GM18907 (cell line): ENCODE data around the gene GPR139.

Experiments
- ATAC-seq: cut with Tn5 transposase; IDR thresholded peaks from one replicate; pipeline ENCODE4 v1.9.1; 2021; ENCODE audit warnings: mild to moderate bottlenecking, moderate library complexity; ENCODE audit not compliant: unreplicated experiment

GPR139 gene

DNA sequence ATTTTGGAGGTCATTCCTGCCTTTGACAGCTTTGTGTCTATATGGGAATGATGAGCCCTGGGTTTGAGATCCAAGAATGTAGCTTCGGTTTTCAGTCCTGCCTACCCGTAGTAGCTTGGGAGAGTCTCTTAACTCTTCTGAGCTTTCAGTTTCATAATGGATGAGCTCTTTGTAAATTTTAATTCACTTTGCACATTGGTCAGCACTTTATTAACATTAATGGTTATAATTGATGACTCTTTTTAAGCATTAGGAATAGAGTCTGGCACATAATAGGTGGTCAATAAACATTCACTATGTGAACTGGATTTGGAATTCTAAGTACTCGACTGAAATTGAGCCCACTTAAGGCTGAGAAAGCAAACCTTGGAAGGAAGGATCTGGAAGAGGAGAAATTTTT, 17.3 kb downstream of the GPR139 start:
- ATAC-seq = no peak

DNA sequence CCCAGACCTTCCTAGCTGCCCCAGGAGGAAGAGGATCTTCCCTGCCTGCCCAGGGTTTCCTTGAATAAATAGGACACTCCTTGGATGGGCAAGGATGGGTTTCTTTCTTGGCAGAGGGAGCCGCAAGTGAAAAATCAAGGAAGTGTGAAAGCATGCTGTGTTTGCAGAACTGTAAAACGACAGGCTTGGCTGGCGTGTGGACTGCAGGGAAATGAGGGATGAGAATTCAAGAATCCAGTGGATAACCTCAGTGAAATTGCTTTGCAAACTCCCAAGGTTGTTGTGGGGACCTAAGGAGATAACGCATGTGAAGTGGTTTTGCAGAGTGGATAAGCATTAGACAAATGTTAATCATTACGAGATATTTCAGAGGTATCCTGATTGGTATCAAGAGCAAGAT, 20.4 kb downstream of the GPR139 start:
- ATAC-seq = no peak

DNA sequence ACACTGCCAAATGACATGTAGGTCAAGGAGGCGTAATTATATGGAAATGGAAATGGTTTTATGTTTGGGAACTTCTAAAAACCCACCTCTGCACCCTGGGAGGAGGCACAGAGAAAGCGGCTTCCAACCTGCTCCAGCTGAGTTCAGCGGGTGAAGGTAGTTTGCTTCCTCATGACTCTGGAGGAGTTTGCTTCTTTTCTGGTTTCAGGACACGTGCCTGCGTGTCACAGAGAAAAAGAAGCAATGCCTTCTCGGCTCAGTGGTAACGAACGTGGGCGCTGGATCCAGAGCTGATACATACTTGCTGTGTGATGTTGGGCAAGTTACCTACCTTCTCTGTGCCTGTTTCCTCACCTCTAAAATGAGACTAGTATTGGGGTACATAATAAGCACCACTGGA, 22.1 kb downstream of the GPR139 start:
- ATAC-seq = no peak

DNA sequence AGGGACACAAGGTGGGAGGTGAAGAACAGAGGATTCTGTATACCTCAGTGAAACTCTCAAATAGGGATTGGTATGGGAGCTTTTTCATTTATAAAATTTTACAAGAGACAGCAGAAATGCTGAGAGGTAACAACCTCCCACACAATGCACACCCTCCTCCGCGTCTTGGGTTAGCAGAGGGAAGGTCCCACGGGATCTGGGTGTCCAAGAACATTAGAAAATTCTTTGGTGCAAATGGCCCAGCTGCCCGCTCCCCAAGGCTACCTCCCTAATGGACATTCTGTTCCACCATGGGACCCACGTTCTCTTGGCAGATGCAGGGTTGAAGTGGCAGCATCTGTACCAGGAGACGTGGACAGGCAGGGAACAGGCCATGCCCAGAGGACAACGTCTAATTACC, 22.5 kb downstream of the GPR139 start:
- ATAC-seq = no peak

DNA sequence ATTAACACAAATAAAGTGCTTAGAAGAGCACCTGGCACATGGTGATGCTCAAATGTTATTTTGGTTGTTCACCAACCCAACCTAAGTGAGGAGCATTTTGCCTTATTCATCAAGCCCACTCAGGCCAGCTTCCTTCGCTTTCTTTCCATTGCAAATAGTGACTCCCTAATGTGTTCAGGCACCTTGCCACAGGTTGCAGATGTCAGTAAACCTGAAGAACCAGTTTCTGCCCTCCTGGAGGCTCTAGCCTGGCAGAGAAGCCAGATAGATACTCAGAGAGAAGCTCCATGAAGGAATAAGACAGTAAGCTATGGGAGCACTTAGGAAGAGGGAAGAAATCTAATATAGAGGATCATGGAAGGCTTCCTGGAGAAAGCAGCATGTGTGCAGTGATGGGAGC, 23.9 kb downstream of the GPR139 start:
- ATAC-seq = no peak

DNA sequence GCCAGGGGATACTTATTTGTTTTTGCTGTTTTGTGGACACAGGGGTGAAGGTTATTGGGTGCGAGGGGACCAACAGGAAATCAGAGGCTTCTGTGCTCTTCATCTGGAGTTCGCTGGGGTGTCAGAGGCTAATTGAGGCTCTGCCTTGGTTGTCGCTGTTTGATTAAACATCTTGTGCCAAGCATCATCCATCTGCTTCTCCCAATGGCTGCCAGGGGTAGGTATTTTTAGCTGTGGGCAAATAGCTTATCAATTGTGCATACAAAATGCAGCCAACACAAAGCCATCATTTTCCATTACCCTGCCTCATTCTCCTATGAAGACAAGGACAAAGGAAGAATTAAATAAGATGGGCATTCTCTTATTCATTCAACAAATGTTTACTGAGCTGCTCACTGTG, 27.8 kb downstream of the GPR139 start:
- no peak for ATAC-seq

DNA sequence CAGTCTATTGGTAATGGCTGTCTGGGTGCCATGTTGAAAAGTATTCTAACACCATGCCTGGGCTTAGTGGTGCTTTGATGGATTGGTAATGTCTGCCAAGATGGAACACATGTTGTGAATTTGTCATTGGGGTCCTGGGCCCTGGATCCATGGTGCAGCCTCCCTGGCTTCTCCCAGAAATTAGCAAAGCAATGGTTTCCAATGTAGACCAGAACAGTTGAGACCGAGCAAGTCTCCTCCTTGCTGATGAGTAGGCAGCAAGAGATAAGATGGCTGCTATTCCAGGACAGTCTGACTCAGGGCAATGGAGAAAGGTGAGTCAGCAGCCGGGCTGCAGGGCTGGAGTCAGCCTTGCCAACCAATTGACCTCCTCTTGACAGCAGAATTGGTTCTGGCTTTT, 30.8 kb downstream of the GPR139 start:
- ATAC-seq = no peak

DNA sequence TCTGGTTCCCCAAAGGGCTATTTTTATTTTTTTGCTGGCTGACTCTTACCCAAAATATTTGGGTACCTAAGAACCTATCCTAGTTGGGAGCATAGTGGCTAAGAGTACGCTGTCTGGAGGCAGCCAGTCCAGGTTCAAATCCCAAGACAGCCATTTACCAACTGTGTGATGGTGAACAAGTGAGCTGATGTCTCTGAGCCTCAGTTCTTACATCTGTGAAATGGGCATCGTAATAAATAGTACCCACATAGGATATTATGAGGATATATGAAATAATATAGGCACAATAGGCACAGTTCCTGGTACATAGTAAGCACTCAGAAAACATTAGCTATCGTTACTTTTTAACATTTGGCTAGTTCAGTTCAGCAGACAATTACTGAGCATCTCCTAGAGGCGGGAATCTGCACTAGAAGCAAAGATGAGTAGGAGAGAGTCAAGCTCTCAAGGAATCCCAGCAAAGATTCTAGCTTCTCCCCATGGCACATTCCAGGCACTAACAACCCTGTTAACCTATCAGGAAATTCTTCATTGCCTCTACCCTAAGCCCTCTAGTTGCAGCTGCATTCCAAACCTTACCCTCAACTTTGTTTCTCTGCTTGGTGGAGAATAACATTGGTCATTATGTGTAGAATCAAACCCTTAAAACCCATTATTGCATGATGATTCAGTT, 31.6 kb downstream of the GPR139 start:
- ATAC-seq = no peak

DNA sequence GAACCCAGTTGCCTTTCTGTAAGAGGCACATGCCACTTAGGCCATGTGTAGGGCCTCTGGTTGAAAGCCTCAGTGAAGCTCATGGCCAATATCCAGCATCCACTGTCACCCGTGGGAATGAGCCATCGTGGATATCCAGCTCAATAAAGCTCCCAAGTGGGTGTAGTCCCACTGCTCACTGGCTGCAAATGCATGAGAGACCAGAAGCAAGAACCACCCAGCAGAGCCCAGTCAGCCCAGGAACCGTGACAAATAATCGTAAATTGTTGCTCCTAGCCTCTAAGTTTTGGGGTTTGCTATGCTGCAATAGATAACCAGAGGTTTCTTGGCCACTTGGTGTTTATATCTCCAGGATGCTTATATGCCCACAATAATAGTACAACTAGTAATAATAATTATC, 33.7 kb downstream of the GPR139 start:
- no peak for ATAC-seq

DNA sequence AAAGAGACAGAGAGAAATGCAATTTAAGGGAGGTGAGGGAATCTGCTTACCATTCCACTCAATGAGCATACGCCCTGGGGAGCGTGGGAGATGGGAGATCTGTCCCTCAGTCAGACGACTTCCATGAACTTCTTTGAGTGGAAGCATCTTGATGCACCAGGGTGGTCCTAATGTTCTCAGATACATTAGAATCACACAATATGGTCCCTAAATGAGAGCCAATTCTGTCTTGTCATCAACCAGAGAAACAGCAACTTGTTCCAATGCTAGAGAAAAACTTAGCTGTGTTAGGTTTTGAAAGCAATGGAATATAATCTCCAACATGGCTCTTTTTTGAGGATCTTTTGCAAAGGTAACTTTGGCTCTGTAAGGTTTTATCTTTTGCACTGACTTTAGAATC, 44.1 kb downstream of the GPR139 start:
- no peak for ATAC-seq

DNA sequence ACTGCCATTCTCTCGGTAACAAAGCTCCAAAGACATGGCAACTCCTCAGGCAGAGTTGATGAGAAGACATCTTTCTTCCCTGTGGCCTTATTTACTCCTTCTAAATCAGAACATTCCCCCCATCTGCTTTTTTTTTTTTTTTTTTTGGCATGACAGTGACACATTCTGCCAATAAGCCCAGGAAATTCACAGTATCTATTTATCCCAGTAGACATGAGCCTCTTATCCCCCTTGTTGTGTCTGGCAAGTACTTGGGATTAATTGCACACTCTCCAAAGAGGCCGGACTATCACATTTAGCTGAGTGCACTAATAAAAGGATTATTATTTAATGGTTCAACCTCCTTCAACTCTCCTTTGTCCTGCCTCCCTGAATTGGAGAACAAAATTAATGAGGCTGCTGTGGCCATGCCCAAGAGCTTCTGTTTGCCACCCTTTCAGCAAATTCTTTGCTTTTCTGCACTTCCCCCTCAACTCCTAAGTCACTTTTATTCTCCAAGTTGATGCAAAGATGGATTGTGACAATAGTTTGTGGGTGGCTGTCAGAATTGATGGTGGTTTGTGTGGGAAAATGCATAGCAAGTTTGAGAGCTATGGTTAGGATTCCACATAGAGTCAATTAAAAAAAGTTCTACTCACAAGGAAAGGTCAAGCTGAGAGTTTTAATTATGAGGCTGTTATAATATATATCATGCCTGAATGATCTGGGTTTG, 47.2 kb downstream of the GPR139 start:
- no peak for ATAC-seq

DNA sequence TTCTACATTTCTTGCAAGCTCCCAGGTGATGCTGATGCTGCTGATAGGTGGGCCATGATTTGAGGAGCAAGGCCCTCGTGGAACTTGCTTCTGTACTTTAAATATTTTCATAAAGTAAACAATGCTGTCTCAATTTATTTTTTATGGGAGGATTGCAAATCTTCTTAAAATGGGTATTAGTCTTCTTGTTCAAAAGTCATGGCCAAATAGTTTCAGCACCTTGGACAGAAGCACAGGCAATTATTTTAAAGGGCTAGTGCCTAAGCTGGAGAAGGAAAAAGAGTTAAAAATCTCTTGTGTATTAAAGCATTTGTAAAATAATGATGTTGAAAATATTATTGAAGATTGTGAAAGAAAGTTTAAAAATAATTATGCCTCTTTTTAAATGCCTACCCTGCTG, 50.5 kb downstream of the GPR139 start:
- ATAC-seq = no peak

DNA sequence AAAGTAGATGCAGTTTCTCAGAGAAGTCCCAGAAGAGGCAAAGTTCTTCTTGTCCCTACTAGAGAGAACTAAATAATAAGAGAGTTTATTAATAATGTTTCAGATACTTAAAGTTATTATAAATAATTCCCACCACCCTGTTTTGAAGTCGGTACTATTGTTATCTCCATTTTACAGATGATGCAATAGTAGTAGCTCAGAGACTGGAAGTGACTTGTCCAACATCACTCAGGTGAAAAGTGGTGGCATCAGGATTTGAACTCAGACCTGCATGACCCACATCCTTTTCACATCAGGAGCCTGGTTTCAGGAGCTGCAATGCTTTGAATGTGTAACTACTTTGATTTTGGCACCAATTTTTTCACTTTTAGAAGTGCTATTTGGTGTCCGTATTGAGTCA, 52.7 kb downstream of the GPR139 start:
- ATAC-seq = no peak

DNA sequence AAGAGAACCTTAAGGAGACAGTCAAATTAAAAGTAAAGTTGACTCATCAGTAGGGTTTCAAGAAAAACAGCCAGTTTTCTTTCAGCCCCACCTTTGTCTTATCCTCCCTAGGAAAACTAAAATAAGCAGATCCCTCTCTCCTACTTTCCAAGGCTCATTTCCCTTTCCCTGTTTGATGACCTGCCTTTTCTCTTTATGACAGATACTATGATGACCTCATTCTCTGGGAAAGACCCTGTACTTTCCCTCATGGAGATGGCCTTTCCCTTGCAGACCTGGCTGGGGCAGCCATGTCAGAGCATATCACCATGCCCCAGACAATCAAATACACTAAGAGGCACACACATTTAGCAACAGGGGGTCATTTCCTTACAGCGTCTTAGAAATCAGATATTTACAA, 53.6 kb downstream of the GPR139 start:
- ATAC-seq = no peak

DNA sequence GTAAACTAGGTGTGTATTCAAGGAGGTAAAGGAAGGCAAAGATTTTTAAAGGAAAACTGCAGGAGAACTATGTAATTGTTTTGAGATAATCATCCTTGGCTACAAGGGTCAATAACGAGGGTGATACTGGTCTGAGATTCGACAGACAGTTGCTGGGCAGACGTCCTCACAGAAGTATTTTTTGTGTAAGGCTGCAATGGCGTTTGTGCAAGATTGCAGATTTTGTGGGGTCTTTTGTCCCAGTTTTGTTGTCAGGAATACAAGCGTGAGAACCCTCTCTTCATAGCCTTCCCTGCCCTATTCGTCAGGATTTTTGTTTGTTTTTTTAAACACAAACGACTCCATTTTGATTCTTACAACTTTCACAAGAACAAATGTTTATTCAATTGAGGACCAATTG, 57.5 kb downstream of the GPR139 start:
- no peak for ATAC-seq

DNA sequence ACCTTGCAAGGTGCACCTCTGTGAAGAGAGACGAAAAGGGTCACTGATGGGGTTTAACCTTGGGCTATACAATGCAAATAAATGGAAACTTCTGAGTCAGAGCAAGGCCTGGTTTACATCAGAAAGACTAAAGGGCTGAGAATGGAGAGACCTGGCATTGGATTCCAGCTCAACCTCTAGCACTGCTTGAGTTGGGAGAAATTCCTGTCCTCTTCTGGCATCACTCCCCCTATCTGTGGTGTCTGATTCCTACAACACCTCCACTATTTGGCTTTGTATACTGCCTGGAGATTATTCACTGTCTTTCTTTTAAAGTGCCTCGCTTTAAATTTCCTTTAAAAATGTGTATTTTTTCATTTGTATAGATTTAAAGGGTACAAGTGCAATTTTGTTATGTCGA, 68.8 kb downstream of the GPR139 start:
- no peak for ATAC-seq

DNA sequence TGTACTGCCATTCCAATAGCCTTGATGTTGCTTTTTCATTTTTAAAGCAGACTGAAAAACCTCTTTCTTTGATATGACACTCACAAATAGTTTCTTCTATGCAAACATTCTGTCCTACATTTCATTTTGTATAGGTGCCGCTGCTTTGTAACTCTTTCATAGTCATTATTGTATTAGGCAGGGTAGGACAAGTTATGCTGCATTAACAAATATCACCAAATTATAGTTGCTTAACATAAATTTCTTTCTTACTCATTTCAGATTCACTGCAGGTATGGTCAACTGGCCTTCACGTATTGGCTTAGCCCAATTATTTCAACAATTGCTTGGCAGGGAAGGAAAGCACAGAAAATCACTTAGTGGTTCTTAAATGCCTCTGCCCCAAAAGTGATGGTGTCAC, 70.8 kb downstream of the GPR139 start:
- ATAC-seq = no peak

DNA sequence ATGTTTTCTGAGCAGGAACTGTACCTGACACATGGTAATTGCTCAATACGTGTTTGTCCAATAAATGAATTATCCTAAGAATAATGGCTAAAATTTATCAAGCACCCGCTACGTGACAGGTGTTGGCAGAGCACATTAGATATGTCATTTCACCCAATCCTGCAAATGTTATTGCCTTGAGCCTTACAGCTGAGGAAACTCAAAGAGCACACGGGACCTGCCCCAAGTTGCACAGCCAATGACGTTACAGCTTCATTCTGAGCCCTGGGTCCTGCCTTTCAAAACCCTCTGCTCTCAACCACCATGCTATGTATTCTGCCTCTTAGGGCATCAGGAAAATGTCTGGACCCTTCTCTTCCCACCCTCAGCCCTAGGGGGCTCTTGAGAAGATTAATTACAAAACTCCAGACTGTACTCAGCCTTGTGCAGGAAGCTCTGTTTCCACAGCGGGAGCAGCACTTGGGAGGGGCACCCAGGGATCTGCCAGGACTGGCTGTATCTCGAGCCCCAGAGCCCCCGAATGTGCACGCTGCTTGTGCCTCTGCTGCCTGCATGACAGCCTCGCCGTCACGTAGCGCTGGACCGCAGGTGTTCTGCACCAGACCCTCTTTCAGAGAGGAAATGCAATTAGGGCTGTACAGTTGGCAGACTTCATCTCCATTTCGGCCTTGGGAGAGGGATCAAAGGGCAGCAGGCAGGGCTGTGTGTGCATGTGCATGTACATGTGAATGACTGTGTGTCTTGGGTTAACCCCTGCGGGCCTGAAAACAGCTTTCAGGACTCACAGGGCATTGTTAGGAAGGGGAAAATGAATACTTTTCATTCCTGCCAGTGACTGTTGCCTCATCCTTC, 71.6 kb downstream of the GPR139 start:
- ATAC-seq = no peak

DNA sequence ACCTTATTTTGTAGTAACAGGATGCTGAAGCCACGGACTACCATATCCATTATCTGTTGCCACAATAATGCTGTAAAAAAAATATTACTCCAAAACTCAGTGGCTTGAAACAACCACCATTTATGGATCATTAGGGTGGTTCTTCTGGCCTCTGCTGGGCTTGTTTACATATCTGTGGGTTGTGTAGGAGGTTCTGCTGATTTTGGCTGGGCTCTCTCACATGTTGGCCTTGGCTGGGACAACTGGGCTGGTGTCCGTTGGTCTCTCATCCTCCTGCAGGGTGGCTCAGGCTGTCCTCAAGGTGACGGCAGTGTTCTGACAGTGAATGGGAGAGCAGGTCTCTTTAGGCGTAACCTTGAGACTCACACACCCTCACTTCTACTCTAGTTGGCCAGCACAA, 76.0 kb downstream of the GPR139 start:
- no peak for ATAC-seq

DNA sequence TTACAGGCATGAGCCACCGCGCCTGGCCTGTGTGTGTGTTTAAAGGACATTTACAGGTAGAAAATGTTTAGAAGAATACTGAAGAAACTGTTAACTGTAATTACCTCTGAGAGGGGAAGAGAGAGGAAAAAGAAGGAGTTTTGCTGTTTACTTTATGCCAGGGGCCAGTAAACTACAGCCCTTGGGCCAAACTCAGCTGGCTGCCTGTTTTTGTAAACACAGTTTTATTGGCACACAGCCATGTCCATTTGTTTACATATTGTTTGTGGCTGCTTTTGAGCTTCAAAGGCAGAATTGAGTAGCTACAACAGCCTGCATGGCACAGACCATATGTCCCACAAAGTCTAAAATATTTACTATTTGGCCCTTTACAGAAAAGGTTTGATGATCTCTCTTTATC, 76.4 kb downstream of the GPR139 start:
- ATAC-seq = no peak

DNA sequence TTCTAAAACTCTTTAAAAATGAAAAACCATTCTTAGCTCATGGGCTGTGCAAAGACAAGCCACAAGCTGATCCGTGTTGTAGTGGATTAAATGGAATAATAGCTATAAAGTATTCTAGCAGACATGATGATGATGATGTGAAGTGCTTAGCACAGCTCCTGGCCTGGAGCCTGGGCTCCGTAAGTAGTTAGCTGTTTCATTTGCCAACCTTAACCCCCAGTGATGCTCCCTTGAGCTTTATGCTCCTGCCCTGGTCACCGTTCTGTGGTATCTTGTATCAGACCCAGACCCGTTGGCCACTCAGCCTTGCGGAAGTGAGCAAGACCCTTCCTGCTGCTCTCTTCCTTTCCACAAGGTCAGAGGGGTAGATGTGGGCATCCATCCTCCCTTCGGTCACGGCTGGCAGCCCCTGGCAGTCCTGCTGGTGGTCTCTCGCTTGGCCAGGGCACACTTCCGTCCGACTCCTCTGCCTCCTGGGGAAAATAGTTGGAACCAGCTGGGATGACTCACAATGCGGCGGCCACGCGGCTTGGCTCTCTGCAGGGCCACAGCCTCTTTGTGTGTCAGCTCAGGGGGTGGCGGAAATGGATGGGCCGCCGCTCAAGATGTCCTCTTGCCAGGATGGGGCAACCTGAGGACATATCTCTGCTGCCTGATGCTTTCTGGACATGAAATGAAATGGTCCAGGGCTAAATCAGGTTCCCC, 79.1 kb downstream of the GPR139 start:
- ATAC-seq = no peak
